GM12878 (cell line): ENCODE data around the gene KIAA2012. TPM values are rescaled to one million over a fixed set of nuclear protein-coding genes. Genes with fewer than 3 reads are reported as not detected.

ENCODE experiments used
- ATAC-seq: fragments of 200-7000 bp; cut with Tn5 transposase; 3 replicates; pipeline ENCODE4 v1.9.1; 2020; ENCODE audit warnings: mild to moderate bottlenecking, moderate library complexity
- BruUV-seq: library from RNA; stranded (reverse); fragments of 400-500 nt; replicated peaks from 2 replicates; lab custom pipeline; 2021; lab: Mats Ljungman, UMichigan
- CTCF ChIA-PET: fragments of 300-600 bp; sonication (Branson Sonifier 250); formaldehyde crosslinking; extraction: SDS; loops from one replicate; lab custom pipeline; 2021; ENCODE audit warnings: inconsistent platforms; lab: Yijun Ruan, JAX
- POLR2A ChIA-PET: fragments of 350-600 bp; formaldehyde crosslinking; extraction: SDS; loops from one replicate; lab custom pipeline; 2021; ENCODE audit warnings: inconsistent platforms; lab: Charles Lee
- RAD21 ChIA-PET: fragments of 300-600 bp; sonication (Branson Sonifier 250); formaldehyde crosslinking; loops from one replicate; lab custom pipeline; 2023; ENCODE audit warnings: antibody characterized with exemption; ENCODE audit not compliant: unreplicated experiment; lab: Charles Lee
- SMC1A ChIA-PET: fragments of 300-600 bp; sonication (Branson Sonifier 250); formaldehyde crosslinking; loops from one replicate; lab custom pipeline; 2023; ENCODE audit not compliant: unreplicated experiment, uncharacterized antibody; lab: Charles Lee
- DNase-seq: peaks from one replicate; pipeline ENCODE4 v3.0.0-alpha.2; 2011; ENCODE audit warnings: low read depth, low spot score
- FAIRE-seq: peaks from 3 replicates; lab custom pipeline; 2011; peaks lifted over from hg19 to GRCh38; lab: Jason Lieb, UNC
- H2AFZ ChIP-seq: 2 replicates; pipeline ENCODE4 v1.6.0; 2011; ENCODE audit warnings: low read depth, low read length, control low read depth; ENCODE audit not compliant: control insufficient read depth
- H3K27ac ChIP-seq: 2 replicates; pipeline ENCODE4 v1.5.1; 2011; ENCODE audit warnings: control low read depth; ENCODE audit not compliant: control insufficient read depth, insufficient read depth
- H3K27me3 ChIP-seq, 2 experiments: replicated peaks in 1 of 2; 2 replicates each; pipeline versions ENCODE4 v1.6.0 to v1.6.1; 2011; ENCODE audit warnings: low read length in 1 of 2; ENCODE audit not compliant: control insufficient read depth in 2 of 2, insufficient read depth in 2 of 2
- H3K36me3 ChIP-seq, 2 experiments: 2 replicates each; pipeline ENCODE4 v1.5.1; 2011; ENCODE audit warnings: low read length in 1 of 2; ENCODE audit not compliant: control insufficient read depth in 2 of 2, insufficient read depth in 2 of 2
- H3K4me1 ChIP-seq: 2 replicates; pipeline ENCODE4 v1.6.1; 2011; ENCODE audit warnings: mild to moderate bottlenecking, low read length, moderate library complexity, mixed read lengths; ENCODE audit not compliant: control insufficient read depth, insufficient read depth
- H3K4me2 ChIP-seq: 2 replicates; pipeline ENCODE4 v1.6.0; 2011; ENCODE audit warnings: control low read depth; ENCODE audit not compliant: control insufficient read depth, insufficient read depth
- H3K4me3 ChIP-seq: fragments of 200-600 bp; sonication (generic); 2 replicates; pipeline ENCODE4 v1.5.1; 2016
- H3K79me2 ChIP-seq: 2 replicates; pipeline ENCODE4 v1.6.0; 2011; ENCODE audit warnings: low read length; ENCODE audit not compliant: control insufficient read depth, insufficient read depth
- H3K9ac ChIP-seq: 2 replicates; pipeline ENCODE4 v1.8.0; 2011; ENCODE audit warnings: low read length, control low read depth, mixed read lengths; ENCODE audit not compliant: control insufficient read depth, insufficient read depth
- H3K9me3 ChIP-seq: replicated peaks from 3 replicates; pipeline ENCODE4 v1.5.1; 2011; ENCODE audit warnings: mild to moderate bottlenecking, low read length; ENCODE audit not compliant: control insufficient read depth, insufficient read depth
- H4K20me1 ChIP-seq: 2 replicates; pipeline ENCODE4 v1.6.0; 2011; ENCODE audit not compliant: control insufficient read depth, insufficient read depth
- FOXK2 ChIP-seq: fragments of 450-650 bp; IDR thresholded peaks from 2 replicates; pipeline ENCODE4 v1.6.1; 2017; ENCODE audit warnings: mild to moderate bottlenecking, moderate library complexity
- GATAD2B ChIP-seq: fragments of 450-650 bp; conservative IDR thresholded peaks from 2 replicates; pipeline ENCODE4 v1.6.1; 2017; ENCODE audit warnings: low read depth, mild to moderate bottlenecking, moderate library complexity
- IKZF1 ChIP-seq: fragments of 450-650 bp; conservative IDR thresholded peaks from 2 replicates; pipeline ENCODE4 v1.6.1; 2017; ENCODE audit warnings: antibody characterized with exemption, mild to moderate bottlenecking
- POLR2A ChIP-seq: IDR thresholded peaks from 2 replicates; pipeline ENCODE4 v1.6.1; 2011; ENCODE audit warnings: low read depth, mild to moderate bottlenecking, low read length
- POLR2AphosphoS2 ChIP-seq: IDR thresholded peaks from 2 replicates; pipeline ENCODE4 v1.6.1; 2011; ENCODE audit warnings: low read depth, mild to moderate bottlenecking, low read length, improper control_type of control experiment, moderate library complexity
- REST ChIP-seq: IDR thresholded peaks from 2 replicates; pipeline ENCODE4 v1.6.1; 2012; ENCODE audit warnings: mild to moderate bottlenecking, low read depth, low read length
- ZNF24 ChIP-seq: fragments of 450-650 bp; IDR thresholded peaks from 2 replicates; pipeline ENCODE4 v1.6.1; 2017; ENCODE audit warnings: antibody characterized with exemption, mild to moderate bottlenecking
- ZNF384 ChIP-seq: IDR thresholded peaks from 2 replicates; pipeline ENCODE4 v1.6.1; 2012; ENCODE audit warnings: low read depth, mild to moderate bottlenecking, low read length, improper control_type of control experiment, borderline replicate concordance
- ZNF687 ChIP-seq: fragments of 450-650 bp; IDR thresholded peaks from 2 replicates; pipeline ENCODE4 v1.6.1; 2017; ENCODE audit warnings: mild to moderate bottlenecking, moderate library complexity
- WGBS: methylation state at CpG from one replicate; pipeline ENCODE4 v1.1.6; 2016; ENCODE audit warnings: low lambda C conversion rate; ENCODE audit not compliant: insufficient replicate concordance, insufficient coverage; ENCODE audit errors: missing lambda C conversion rate; 5-methylcytosine and 5-hydroxymethylcytosine counted together
- in situ Hi-C: fragments of 300-500 bp; cut with MboI; formaldehyde crosslinking; loops from 9 replicates; pipeline ENCODE4 v1.14.3; 2018; ENCODE audit warnings: mixed read lengths
- intact Hi-C: fragments of 100-400 bp; cut with micrococcal nuclease; formaldehyde crosslinking; loops from one replicate; pipeline ENCODE4 v1.14.2; 2022; ENCODE audit not compliant: unreplicated experiment
- polyA plus RNA-seq, 11 experiments: library from polyadenylated mRNA; depleted of rRNA in 4 of 11; unstranded in 6 of 11; stranded (reverse) in 5 of 11; fragments of >200 nt; fragmentation: Nextera tagmentation in 4 of 11; fragmentation: Illumina TruSeq in 1 of 11; extraction: Ambion mirVana in 4 of 11; extraction: Trizol in 1 of 11; gene quantifications; 1 replicate in 1 of 11; 2 replicates in 10 of 11; pipeline versions ENCODE4 v1.2.1 to v1.2.3, GENCODE V29; 2011 to 2016; ENCODE audit warnings: inconsistent platforms in 2 of 11, missing spikeins in 2 of 11, low read depth in 1 of 11
- total RNA-seq, 4 experiments: library from RNA; depleted of rRNA in 3 of 4; stranded (reverse); fragments of >200 nt in 3 of 4; fragmentation: Illumina TruSeq in 1 of 4; extraction: Trizol in 1 of 4; gene quantifications; 2 replicates each; pipeline versions ENCODE4 v1.2.1 to v1.2.3, GENCODE V29; 2013 to 2021

KIAA2012 gene
- total and polyA plus RNA-seq, 10 of the 15 experiments (the other 5 are each of a cell fraction or from before 2014, with no cell fraction given), result 0.03 TPM; not detected in 9

DNA sequence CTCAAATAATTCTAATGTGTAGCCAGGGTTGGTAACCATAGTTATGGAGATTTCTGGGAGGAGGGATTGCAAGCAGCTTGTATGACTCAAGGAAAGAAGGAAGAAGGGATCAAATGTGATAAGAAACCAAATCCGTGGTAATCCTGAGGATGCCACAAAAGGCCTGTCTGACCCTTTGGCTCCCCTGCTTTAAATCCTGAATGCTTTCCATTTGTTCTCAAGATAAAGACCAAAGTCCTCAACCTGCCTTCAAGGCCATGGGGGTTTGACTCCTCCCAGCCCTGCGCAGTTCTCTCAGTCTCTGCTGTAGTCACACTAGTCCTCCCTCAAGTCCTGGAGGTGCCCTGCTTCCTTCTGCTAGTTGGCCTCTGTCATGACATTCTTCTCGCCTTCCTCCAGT lies 91.4 kb downstream of the KIAA2012 start (continued):
- TF ChIP-seq IKZF1 (no peak), GATAD2B (no peak), POLR2AphosphoS2 (no peak)

DNA sequence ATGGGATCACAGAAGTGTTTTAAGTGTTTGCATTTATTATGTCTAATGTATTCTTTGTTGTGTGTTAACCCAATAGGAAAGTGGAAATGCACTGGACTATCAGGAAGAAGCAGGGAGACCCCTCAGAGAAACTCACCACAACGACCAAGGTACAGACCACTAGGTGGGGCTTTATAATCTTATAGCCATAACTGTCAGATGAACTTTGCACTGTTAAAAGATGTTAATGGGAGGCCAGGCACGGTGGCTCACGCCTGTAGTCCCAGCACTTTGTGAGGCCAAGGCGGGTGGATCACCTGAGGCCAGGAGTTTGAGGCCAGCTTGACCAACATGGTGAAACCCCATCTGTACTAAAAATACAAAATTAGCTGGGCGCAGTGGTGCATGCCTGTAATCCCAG lies 92.2 kb downstream of the KIAA2012 start:
- ChIA-PET CTCF (interaction anchor here (1.5 kb wide), 1 partner anchor 63 kb away, joined by 3 read pairs; no protein-coding TSS in a partner anchor), RAD21 (no interaction called here), SMC1A (interaction anchor here (1.3 to 1.6 kb wide), 2 partner anchors 61 to 100 kb away, joined by 3 to 4 read pairs; no protein-coding TSS in a partner anchor), POLR2A (no interaction called here)
- H3K9me3 ChIP-seq, result no peaks in the 10 kb centered on the region
- H3K27ac ChIP-seq, result no peak overlapping the region
- WGBS, result 39% methylated on average over 5 of the region's 5 CpGs
- TF ChIP-seq POLR2A (no peak), ZNF384 (no peak), REST (no peak), ZNF24 (no peak), FOXK2 (no peak), ZNF687 (no peak)
- FAIRE-seq, result no peak
- BruUV-seq, result no TSS peak
- no peaks in the 10 kb centered on the region for H3K36me3 ChIP-seq
- intact Hi-C loops, result no loop called here
- in situ Hi-C loops, result loop anchor here (5.0 kb wide), 1 partner anchor 303 kb away; no protein-coding TSS in a partner anchor
- ATAC-seq, result no peak
- no peaks in the 10 kb centered on the region for H3K27me3 ChIP-seq
- no peak overlapping the region for H3K4me2 ChIP-seq
- no peak for DNase-seq
- H3K4me1 ChIP-seq, result no peaks in the 10 kb centered on the region
- H2AFZ ChIP-seq, result no peak overlapping the region
- no peaks in the 10 kb centered on the region for H3K79me2 ChIP-seq
- H3K4me3 ChIP-seq, result no peak overlapping the region
- H4K20me1 ChIP-seq, result no peaks in the 10 kb centered on the region
- H3K9ac ChIP-seq, result no peak overlapping the region
